ENCODE results near the gene KCNK15.
A peak's percentile ranks its signal among the peaks of the same experiment; 100 is the strongest.
"Not testable (repeated sequence)": the region's sequence is repeated elsewhere in the genome, so short reads cannot be mapped to it uniquely, and the experiment has no call there.

Gene KCNK15

GRCh38 chr20:44758247-44759101 is 12.8 kb downstream of the KCNK15 start:
- no peak for DNase-seq (ENCODE audit: low read depth in 2 of 2)

- DNase-seq (ENCODE audit: low read depth in 2 of 2), result no peak
Observed at GRCh38 chr20:44759595-44759994, 13.9 kb downstream of the KCNK15 start.

GRCh38 chr20:44761423-44761822 is 15.8 kb downstream of the KCNK15 start:
- DNase-seq (ENCODE audit: low read depth in 2 of 2), result no peak

- no peak for DNase-seq (ENCODE audit: low read depth in 2 of 2)
Observed at GRCh38 chr20:44762466-44763140, 16.9 kb downstream of the KCNK15 start.

- not testable (repeated sequence) for DNase-seq (ENCODE audit: low read depth in 2 of 2)
Observed at GRCh38 chr20:44763798-44764197, 18.1 kb downstream of the KCNK15 start.

GRCh38 chr20:44765091-44765490 is 19.4 kb downstream of the KCNK15 start:
- no peak for DNase-seq (ENCODE audit: low read depth in 2 of 2)

GRCh38 chr20:44765701-44766347 is 20.2 kb downstream of the KCNK15 start:
- no peak for DNase-seq (ENCODE audit: low read depth in 2 of 2)

- DNase-seq (ENCODE audit: low read depth in 2 of 2), result no peak
Observed at GRCh38 chr20:44768256-44768655, 22.6 kb downstream of the KCNK15 start.

GRCh38 chr20:44768854-44769480 is 23.3 kb downstream of the KCNK15 start:
- DNase-seq (ENCODE audit: low read depth in 2 of 2), result no peak

- no peak for DNase-seq (ENCODE audit: low read depth in 2 of 2)
Observed at GRCh38 chr20:44769481-44769863, 23.8 kb downstream of the KCNK15 start.

GRCh38 chr20:44770484-44771171 is 25.0 kb downstream of the KCNK15 start:
- no peak for DNase-seq (ENCODE audit: low read depth in 2 of 2)

- no peak for DNase-seq (ENCODE audit: low read depth in 2 of 2)
Observed at GRCh38 chr20:44771172-44771535, 25.5 kb downstream of the KCNK15 start.

GRCh38 chr20:44772636-44773035 is 27.0 kb downstream of the KCNK15 start:
- no peak for DNase-seq (ENCODE audit: low read depth in 2 of 2)

GRCh38 chr20:44773070-44773829 is 27.6 kb downstream of the KCNK15 start:
- DNase-seq (ENCODE audit: low read depth in 2 of 2), result no peak

- DNase-seq (ENCODE audit: low read depth in 2 of 2), result no peak
Observed at GRCh38 chr20:44776980-44777379, 31.3 kb downstream of the KCNK15 start.

GRCh38 chr20:44780226-44780625 is 34.6 kb downstream of the KCNK15 start:
- peak; percentile 21 to 24 for DNase-seq (ENCODE audit: low read depth in 2 of 2)

- DNase-seq (ENCODE audit: low read depth in 2 of 2), result no peak
Observed at GRCh38 chr20:44781118-44781517, 35.5 kb downstream of the KCNK15 start.

GRCh38 chr20:44781791-44782190 is 36.1 kb downstream of the KCNK15 start:
- no peak for DNase-seq (ENCODE audit: low read depth in 2 of 2)

GRCh38 chr20:44784688-44785087 is 39.0 kb downstream of the KCNK15 start:
- no peak for DNase-seq (ENCODE audit: low read depth in 2 of 2)

- DNase-seq (ENCODE audit: low read depth in 2 of 2), result no peak
Observed at GRCh38 chr20:44785768-44786167, 40.1 kb downstream of the KCNK15 start.

- no peak for DNase-seq (ENCODE audit: low read depth in 2 of 2)
Observed at GRCh38 chr20:44787299-44787698, 41.6 kb downstream of the KCNK15 start.
